Keratinocyte (primary cell): ENCODE results near the gene TRABD2B.

Experiments used
- EZH2 ChIP-seq: IDR thresholded peaks from one replicate; pipeline ENCODE4 v1.6.1; 2012; ENCODE audit warnings: inconsistent platforms, mild to moderate bottlenecking, low read length, moderate library complexity
- TF ChIP-seq, protein P1 (sequence below), 3 experiments: IDR thresholded peaks in 1 of 3; conservative IDR thresholded peaks in 1 of 3; optimal IDR thresholded peaks in 1 of 3; 2 replicates in 2 of 3; 3 replicates in 1 of 3; pipeline versions ENCODE3 to v1.5.1; 2011; ENCODE audit warnings: low read length in 3 of 3, mild to moderate bottlenecking in 3 of 3, moderate library complexity in 2 of 3, control low read depth in 1 of 3, inconsistent platforms in 1 of 3; ENCODE audit not compliant: insufficient read depth in 2 of 3; ENCODE audit errors: extremely low read depth in 1 of 3

DNA sequence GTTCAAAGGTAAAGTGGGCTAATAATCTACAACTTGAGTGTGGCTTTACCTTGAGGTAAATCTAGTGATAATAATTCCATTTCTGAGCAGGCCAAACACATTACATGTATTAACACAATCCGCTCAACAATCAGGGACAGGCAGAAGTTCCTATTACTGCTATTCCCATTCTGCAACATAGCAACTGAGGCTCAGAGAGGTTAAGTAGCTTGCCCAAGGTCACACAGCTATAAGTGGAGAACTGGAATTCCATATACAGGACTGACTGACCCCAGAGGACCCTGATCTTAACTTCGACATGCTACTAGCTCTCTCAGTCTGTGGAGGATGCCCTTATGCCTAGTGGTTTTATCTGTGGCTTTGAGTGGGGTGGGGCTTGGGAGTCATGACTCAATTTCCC is 110.1 kb downstream of the TRABD2B start:
- TF ChIP-seq, protein P1, sequence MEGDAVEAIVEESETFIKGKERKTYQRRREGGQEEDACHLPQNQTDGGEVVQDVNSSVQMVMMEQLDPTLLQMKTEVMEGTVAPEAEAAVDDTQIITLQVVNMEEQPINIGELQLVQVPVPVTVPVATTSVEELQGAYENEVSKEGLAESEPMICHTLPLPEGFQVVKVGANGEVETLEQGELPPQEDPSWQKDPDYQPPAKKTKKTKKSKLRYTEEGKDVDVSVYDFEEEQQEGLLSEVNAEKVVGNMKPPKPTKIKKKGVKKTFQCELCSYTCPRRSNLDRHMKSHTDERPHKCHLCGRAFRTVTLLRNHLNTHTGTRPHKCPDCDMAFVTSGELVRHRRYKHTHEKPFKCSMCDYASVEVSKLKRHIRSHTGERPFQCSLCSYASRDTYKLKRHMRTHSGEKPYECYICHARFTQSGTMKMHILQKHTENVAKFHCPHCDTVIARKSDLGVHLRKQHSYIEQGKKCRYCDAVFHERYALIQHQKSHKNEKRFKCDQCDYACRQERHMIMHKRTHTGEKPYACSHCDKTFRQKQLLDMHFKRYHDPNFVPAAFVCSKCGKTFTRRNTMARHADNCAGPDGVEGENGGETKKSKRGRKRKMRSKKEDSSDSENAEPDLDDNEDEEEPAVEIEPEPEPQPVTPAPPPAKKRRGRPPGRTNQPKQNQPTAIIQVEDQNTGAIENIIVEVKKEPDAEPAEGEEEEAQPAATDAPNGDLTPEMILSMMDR (optimal IDR thresholded peaks at IDR 0.05 in 1 of 3, IDR thresholded peaks at IDR 0.05 in 1 of 3, conservative IDR thresholded peaks at IDR 0.05 in 1 of 3; ENCODE audit: extremely low read depth in 1 of 3, insufficient read depth in 2 of 3, low read length in 3 of 3), result no peak
- TF ChIP-seq EZH2, result no peak
